Measurements from ENCODE around the gene ARMC2. TPM values are rescaled to one million over a fixed set of nuclear protein-coding genes. Genes with fewer than 3 reads are reported as not detected.

The ARMC2 gene
- total and polyA plus RNA-seq, 8 donors = 7.8 to 30.0 (median 24.9) TPM

- H3K27me3 ChIP-seq = no peaks in the 10 kb centered on the region
- intact Hi-C loops (cut with DNase I) = no loop called here
- H3K27ac ChIP-seq = no peak overlapping the region
- no peaks in the 10 kb centered on the region for H3K9me3 ChIP-seq
- DNase-seq (no peak), ATAC-seq (no peak)
- no peaks in the 10 kb centered on the region for H3K36me3 ChIP-seq
- H3K4me3 ChIP-seq = no peak overlapping the region
- H3K4me1 ChIP-seq = peaks cover 0 to 21% of the 10 kb centered on the region in 2 donors
- no peak for TF ChIP-seq CTCF (IDR thresholded peaks at IDR 0.05)
Observed at GRCh38 chr6:108800427-108800864, 47.8 kb upstream of the ARMC2 start.

GRCh38 chr6:108801366-108801765 lies 46.9 kb upstream of the ARMC2 start:
- Histone ChIP-seq H3K9me3 (no peaks in the 10 kb centered on the region), H3K4me3 (no peak overlapping the region), H3K27me3 (no peaks in the 10 kb centered on the region), H3K4me1 (peaks cover 8 to 25% of the 10 kb centered on the region in 2 donors), H3K27ac (no peak overlapping the region), H3K36me3 (no peaks in the 10 kb centered on the region)
- DNase-seq = no peak
- ATAC-seq = peak; percentile 61
- intact Hi-C loops (cut with DNase I) = no loop called here
- TF ChIP-seq CTCF (IDR thresholded peaks at IDR 0.05) = no peak

- Histone ChIP-seq H3K36me3 (no peaks in the 10 kb centered on the region), H3K27ac (no peak overlapping the region), H3K4me1 (peaks cover 8 to 11% of the 10 kb centered on the region in 2 donors), H3K27me3 (no peaks in the 10 kb centered on the region), H3K4me3 (no peak overlapping the region), H3K9me3 (no peaks in the 10 kb centered on the region)
- intact Hi-C loops (cut with DNase I) = no loop called here
- ATAC-seq = no peak
- no peak for DNase-seq
- TF ChIP-seq CTCF (IDR thresholded peaks at IDR 0.05) = no peak
Observed at GRCh38 chr6:108803982-108804490, 44.2 kb upstream of the ARMC2 start.

- Histone ChIP-seq H3K27me3 (no peaks in the 10 kb centered on the region), H3K4me3 (no peak overlapping the region), H3K27ac (no peak overlapping the region), H3K36me3 (no peaks in the 10 kb centered on the region), H3K9me3 (no peaks in the 10 kb centered on the region), H3K4me1 (peaks cover 8 to 11% of the 10 kb centered on the region in 2 donors)
- ATAC-seq (no peak), DNase-seq (no peak)
- TF ChIP-seq CTCF (IDR thresholded peaks at IDR 0.05) = no peak
- intact Hi-C loops (cut with DNase I) = no loop called here
Observed at GRCh38 chr6:108804956-108805355, 43.3 kb upstream of the ARMC2 start.

GRCh38 chr6:108805611-108806167 lies 42.5 kb upstream of the ARMC2 start:
- Histone ChIP-seq H3K4me1 (peaks cover 8 to 11% of the 10 kb centered on the region in 2 donors), H3K9me3 (no peaks in the 10 kb centered on the region), H3K36me3 (no peaks in the 10 kb centered on the region), H3K4me3 (no peak overlapping the region), H3K27me3 (no peaks in the 10 kb centered on the region), H3K27ac (no peak overlapping the region)
- intact Hi-C loops (cut with DNase I) = no loop called here
- no peak for TF ChIP-seq CTCF (IDR thresholded peaks at IDR 0.05)
- DNase-seq = no peak
- peak; percentile 21 for ATAC-seq
